ENCODE data around the gene TMEM154.

GRCh38 chr4:152689615-152690501 is 10.1 kb upstream of the TMEM154 start:
- TF ChIP-seq CTCF (IDR thresholded peaks at IDR 0.05) (no peak), EP300 (IDR thresholded peaks at IDR 0.05) (no peak), POLR2A (IDR thresholded peaks at IDR 0.05) (no peak)

Measured in tibial nerve (tissue), 4 donors.